Lung (tissue), 12 donors: ENCODE data around the gene BTBD2. TPM values are rescaled to one million over a fixed set of nuclear protein-coding genes. Genes with fewer than 3 reads are reported as not detected.

Experiments used
- ATAC-seq: fragments of 200-7000 bp; cut with Tn5 transposase; one replicate; pipeline ENCODE4 v1.9.1; 2020; ENCODE audit warnings: moderate number of reproducible peaks; ENCODE audit not compliant: insufficient read depth, low FRiP score
- DNase-seq, 3 donors: peaks; one replicate each; pipeline ENCODE4 v3.0.0-alpha.2; 2013 to 2017
- H3K27ac ChIP-seq, 2 donors: one replicate each; pipeline ENCODE4 v1.5.1; 2013; ENCODE audit warnings: mild to moderate bottlenecking in 2 of 2, moderate library complexity in 2 of 2, control low read depth in 1 of 2, inconsistent platforms in 1 of 2, low read depth in 1 of 2, low read length in 1 of 2
- H3K27me3 ChIP-seq, 3 donors: one replicate each; pipeline ENCODE4 v1.5.1; 2013; ENCODE audit warnings: low read length in 2 of 3; ENCODE audit not compliant: control insufficient read depth in 3 of 3, insufficient read depth in 3 of 3
- H3K36me3 ChIP-seq, 4 donors: one replicate each; pipeline ENCODE4 v1.5.1; 2013; ENCODE audit warnings: low read length in 4 of 4, mild to moderate bottlenecking in 1 of 4, moderate library complexity in 1 of 4; ENCODE audit not compliant: control insufficient read depth in 4 of 4, insufficient read depth in 4 of 4
- H3K4me1 ChIP-seq, 5 donors: one replicate each; pipeline ENCODE4 v1.5.1; 2013; ENCODE audit warnings: low read length in 5 of 5, mild to moderate bottlenecking in 2 of 5, moderate library complexity in 1 of 5; ENCODE audit not compliant: control insufficient read depth in 5 of 5, insufficient read depth in 5 of 5
- H3K4me3 ChIP-seq: one replicate; pipeline ENCODE4 v1.5.1; 2013; ENCODE audit warnings: mild to moderate bottlenecking, control low read depth, moderate library complexity
- H3K9ac ChIP-seq, 2 donors: one replicate each; pipeline ENCODE4 v1.5.1; 2013; ENCODE audit warnings: low read length in 2 of 2, control low read depth in 1 of 2; ENCODE audit not compliant: insufficient read depth in 1 of 2
- H3K9me3 ChIP-seq, 4 donors: one replicate each; pipeline ENCODE4 v1.5.1; 2013; ENCODE audit warnings: low read length in 3 of 4, mild to moderate bottlenecking in 1 of 4, moderate library complexity in 1 of 4; ENCODE audit not compliant: control insufficient read depth in 4 of 4, insufficient read depth in 3 of 4
- WGBS, 2 donors: extraction: QIAGEN DNeasy Blood & Tissue Kit; methylation state at CpG; one replicate each; pipeline ENCODE4 v1.1.7; 2013; 5-methylcytosine and 5-hydroxymethylcytosine counted together
- polyA plus RNA-seq, 2 donors: library from polyadenylated mRNA; stranded (reverse); fragments of 200-250 nt; gene quantifications; one replicate each; pipeline ENCODE4 v1.2.1, GENCODE V29; 2013
- total RNA-seq, 2 donors: library from RNA; depleted of rRNA in 1 of 2; stranded (reverse); fragments of >200 nt in 1 of 2; gene quantifications; one replicate each; pipeline ENCODE4 v1.2.1, GENCODE V29; 2014 to 2021
- TF ChIP-seq, protein P1 (sequence below): IDR thresholded peaks from 2 replicates; pipeline ENCODE4 v1.5.1; 2012; ENCODE audit warnings: mild to moderate bottlenecking; ENCODE audit errors: control extremely low read depth, extremely low read depth
- donor health status: control.
- donor health status: control.
- donor health status: Bipolar disorder and iron deficiency.
- donor health status: healthy.
- donor health status: DM: yes; HTN: yes; CAD: no.

The BTBD2 gene
- total and polyA plus RNA-seq, 4 donors, result 35.5 to 62.3 (median 44.8) TPM

DNA sequence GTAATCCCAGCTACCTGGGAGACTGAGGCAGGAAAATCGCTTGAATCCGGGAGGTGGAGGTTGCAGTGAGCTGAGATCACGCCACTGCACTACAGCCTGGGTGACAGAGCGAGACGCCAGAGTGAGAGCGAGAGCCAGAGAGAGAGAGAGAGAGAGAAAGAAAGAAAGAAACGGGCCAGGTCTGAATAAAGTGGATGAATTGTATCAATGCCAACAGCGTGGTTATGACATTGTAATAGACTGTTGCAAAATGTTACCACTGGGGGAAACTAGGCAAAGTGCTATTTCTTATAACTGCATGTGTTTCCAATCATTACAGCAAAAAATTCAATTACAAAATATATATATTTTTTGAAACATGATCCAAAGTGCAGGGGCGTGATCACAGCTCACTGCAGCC lies 11.8 kb upstream of the BTBD2 start:
- TF ChIP-seq, protein P1, sequence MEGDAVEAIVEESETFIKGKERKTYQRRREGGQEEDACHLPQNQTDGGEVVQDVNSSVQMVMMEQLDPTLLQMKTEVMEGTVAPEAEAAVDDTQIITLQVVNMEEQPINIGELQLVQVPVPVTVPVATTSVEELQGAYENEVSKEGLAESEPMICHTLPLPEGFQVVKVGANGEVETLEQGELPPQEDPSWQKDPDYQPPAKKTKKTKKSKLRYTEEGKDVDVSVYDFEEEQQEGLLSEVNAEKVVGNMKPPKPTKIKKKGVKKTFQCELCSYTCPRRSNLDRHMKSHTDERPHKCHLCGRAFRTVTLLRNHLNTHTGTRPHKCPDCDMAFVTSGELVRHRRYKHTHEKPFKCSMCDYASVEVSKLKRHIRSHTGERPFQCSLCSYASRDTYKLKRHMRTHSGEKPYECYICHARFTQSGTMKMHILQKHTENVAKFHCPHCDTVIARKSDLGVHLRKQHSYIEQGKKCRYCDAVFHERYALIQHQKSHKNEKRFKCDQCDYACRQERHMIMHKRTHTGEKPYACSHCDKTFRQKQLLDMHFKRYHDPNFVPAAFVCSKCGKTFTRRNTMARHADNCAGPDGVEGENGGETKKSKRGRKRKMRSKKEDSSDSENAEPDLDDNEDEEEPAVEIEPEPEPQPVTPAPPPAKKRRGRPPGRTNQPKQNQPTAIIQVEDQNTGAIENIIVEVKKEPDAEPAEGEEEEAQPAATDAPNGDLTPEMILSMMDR, result no peak
- 47 to 53% methylated on average over 9 of the region's 9 CpGs for WGBS, 2 donors
- no peak overlapping the region for H3K9ac ChIP-seq

DNA sequence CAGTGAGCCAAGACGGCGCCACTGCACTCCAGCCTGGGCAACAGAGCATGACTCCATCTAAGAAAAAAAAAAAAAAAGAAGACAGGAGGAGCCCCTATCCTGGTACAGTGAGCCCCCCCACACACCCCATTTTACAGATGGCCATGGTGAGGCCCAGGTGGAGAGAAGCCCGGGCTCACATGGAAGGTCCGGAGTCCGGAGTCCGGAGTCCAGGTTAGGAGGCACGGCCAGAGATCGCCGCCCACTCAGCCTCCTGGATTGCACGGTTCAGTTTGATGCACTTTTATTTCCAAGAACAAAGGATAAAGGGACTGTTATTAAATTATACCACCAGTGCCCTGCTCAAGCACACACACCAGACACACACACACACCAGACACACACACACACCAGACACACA lies 11.3 kb upstream of the BTBD2 start:
- DNase-seq, result no peak
- Histone ChIP-seq H3K36me3 (no peaks in the 10 kb centered on the region), H3K9ac (no peak overlapping the region), H3K4me3 (no peak overlapping the region), H3K27ac (no peak overlapping the region), H3K4me1 (peaks cover 0 to 4% (median 1%) of the 10 kb centered on the region in 5 donors), H3K27me3 (no peaks in the 10 kb centered on the region), H3K9me3 (peaks cover 0 to 4% (median 1%) of the 10 kb centered on the region in 4 donors)
- 90 to 92% methylated on average over 10 of the region's 10 CpGs for WGBS, 2 donors
- no peak for ATAC-seq
- TF ChIP-seq, protein P1, result no peak

More for the DNA sequence above, 11.8 kb upstream of the BTBD2 start:
- no peaks in the 10 kb centered on the region for H3K36me3 ChIP-seq
- no peak overlapping the region for H3K4me3 ChIP-seq
- H3K27ac ChIP-seq, result no peak overlapping the region
- H3K27me3 ChIP-seq, result no peaks in the 10 kb centered on the region
- no peak for ATAC-seq
- DNase-seq, result peak in 2 of 3 donors; percentile 55 to 75
- H3K9me3 ChIP-seq, result peaks cover 0 to 4% (median 1%) of the 10 kb centered on the region in 4 donors
- H3K4me1 ChIP-seq, result peaks cover 0 to 6% (median 5%) of the 10 kb centered on the region in 5 donors

DNA sequence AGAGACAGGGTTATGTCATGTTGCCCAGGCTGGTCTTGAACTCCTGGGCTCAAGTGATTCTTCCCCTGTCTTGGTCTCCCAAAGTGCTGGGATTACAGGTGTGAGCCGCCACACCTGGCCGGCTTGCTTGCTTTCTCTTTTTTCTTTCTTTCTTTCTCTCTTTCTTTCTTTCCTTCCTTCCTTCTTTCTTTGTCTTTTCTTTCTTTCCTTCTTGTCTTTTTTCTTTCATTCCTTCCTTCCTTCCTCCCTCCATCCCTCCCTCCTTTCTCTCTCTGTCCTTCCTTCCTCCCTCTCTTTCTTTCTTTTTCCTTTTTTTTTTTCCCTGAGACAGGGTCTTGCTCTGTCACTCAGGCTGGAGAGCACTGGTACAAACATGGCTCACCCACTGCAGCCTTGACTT lies 6.8 kb upstream of the BTBD2 start:
- no peak overlapping the region for H3K4me3 ChIP-seq
- TF ChIP-seq, protein P1, result no peak
- ATAC-seq (no peak), DNase-seq (no peak)
- WGBS, 2 donors, result 94 to 96% methylated on average over 2 of the region's 2 CpGs
- H3K4me1 ChIP-seq, result no peaks in the 10 kb centered on the region
- no peak overlapping the region for H3K27ac ChIP-seq
- H3K27me3 ChIP-seq, result no peaks in the 10 kb centered on the region
- H3K9ac ChIP-seq, result no peak overlapping the region
- H3K36me3 ChIP-seq, result no peaks in the 10 kb centered on the region
- peaks cover 0 to 4% (median 1%) of the 10 kb centered on the region in 4 donors for H3K9me3 ChIP-seq
